ENCODE data around the gene TEAD1.

DNA sequence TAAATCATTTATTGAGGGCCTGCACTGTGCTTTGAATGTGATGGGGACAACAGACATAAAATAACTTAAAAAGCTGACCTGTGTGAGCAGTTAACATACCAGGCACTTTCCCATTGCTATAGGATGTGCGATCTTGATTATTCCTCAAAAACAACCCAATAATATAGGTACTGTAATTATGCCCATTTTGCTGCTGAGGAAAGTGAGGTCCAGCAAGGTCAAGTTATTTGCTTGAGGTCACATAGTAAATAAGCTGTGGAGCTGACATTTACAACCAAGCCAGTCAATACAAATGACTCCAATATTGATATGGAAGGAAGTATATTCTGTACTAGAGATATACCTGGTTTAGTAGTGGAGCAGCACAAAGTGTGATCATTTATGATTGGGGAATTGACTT is 96.2 kb downstream of the TEAD1 start:
- TF ChIP-seq JUND (IDR thresholded peaks at IDR 0.05; ENCODE audit: low read depth, low read length) = no peak
- TF ChIP-seq, protein P1, sequence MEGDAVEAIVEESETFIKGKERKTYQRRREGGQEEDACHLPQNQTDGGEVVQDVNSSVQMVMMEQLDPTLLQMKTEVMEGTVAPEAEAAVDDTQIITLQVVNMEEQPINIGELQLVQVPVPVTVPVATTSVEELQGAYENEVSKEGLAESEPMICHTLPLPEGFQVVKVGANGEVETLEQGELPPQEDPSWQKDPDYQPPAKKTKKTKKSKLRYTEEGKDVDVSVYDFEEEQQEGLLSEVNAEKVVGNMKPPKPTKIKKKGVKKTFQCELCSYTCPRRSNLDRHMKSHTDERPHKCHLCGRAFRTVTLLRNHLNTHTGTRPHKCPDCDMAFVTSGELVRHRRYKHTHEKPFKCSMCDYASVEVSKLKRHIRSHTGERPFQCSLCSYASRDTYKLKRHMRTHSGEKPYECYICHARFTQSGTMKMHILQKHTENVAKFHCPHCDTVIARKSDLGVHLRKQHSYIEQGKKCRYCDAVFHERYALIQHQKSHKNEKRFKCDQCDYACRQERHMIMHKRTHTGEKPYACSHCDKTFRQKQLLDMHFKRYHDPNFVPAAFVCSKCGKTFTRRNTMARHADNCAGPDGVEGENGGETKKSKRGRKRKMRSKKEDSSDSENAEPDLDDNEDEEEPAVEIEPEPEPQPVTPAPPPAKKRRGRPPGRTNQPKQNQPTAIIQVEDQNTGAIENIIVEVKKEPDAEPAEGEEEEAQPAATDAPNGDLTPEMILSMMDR (IDR thresholded peaks at IDR 0.05 in 2 of 3, conservative IDR thresholded peaks at IDR 0.05 in 1 of 3; ENCODE audit: control insufficient read depth in 2 of 3, extremely low read depth in 1 of 3, insufficient read depth in 1 of 3, low read depth in 3 of 3, low read length in 3 of 3) = no peak
- TF ChIP-seq POLR2AphosphoS2 (IDR thresholded peaks at IDR 0.05; ENCODE audit: low read depth, low read length) = no peak
